Cerebellar nuclear complex (tissue), 1 donor: ENCODE results near the gene CYP2R1.

ENCODE experiments used
- DNase-seq, 2 experiments: peaks; one replicate each; lab custom pipeline; 2025; lab: John Stamatoyannopoulos, UW

The CYP2R1 gene

GRCh38 chr11:14892036-14892556 lies at the start of gene CYP2R1:
TSS of gene CYP2R1 (minus strand) at chr11:14892231. CDS start at chr11:14892205, 26 bp downstream.
- DNase-seq = peak; percentile 66 to 92

- DNase-seq = no peak
Measured at GRCh38 chr11:14938936-14939335, 46.9 kb upstream of the CYP2R1 start.

- no peak for DNase-seq
Measured at GRCh38 chr11:14934641-14935351, 42.8 kb upstream of the CYP2R1 start.

- no peak for DNase-seq
Measured at GRCh38 chr11:14932447-14932846, 40.4 kb upstream of the CYP2R1 start.

- no peak for DNase-seq
Measured at GRCh38 chr11:14930369-14930768, 38.3 kb upstream of the CYP2R1 start.

GRCh38 chr11:14927146-14927545 lies 35.1 kb upstream of the CYP2R1 start:
- DNase-seq = no peak

GRCh38 chr11:14924318-14924717 lies 32.3 kb upstream of the CYP2R1 start:
- DNase-seq = no peak

- DNase-seq = no peak
Measured at GRCh38 chr11:14916403-14916802, 24.4 kb upstream of the CYP2R1 start.

- no peak for DNase-seq
Measured at GRCh38 chr11:14914536-14914935, 22.5 kb upstream of the CYP2R1 start.

- DNase-seq = peak in 1 of 2 experiments; percentile 69
Measured at GRCh38 chr11:14908214-14908880, 16.3 kb upstream of the CYP2R1 start.

GRCh38 chr11:14907411-14908213 lies 15.6 kb upstream of the CYP2R1 start:
- DNase-seq = no peak

GRCh38 chr11:14906993-14907392 lies 15.0 kb upstream of the CYP2R1 start:
- no peak for DNase-seq

GRCh38 chr11:14906578-14906977 lies 14.5 kb upstream of the CYP2R1 start:
- DNase-seq = no peak

- no peak for DNase-seq
Measured at GRCh38 chr11:14905104-14906033, 13.3 kb upstream of the CYP2R1 start.

- DNase-seq = peak in 1 of 2 experiments; percentile 14
Measured at GRCh38 chr11:14904745-14905103, 12.7 kb upstream of the CYP2R1 start.

GRCh38 chr11:14902650-14903350 lies 10.8 kb upstream of the CYP2R1 start:
- no peak for DNase-seq

GRCh38 chr11:14898906-14899305 lies 6.9 kb upstream of the CYP2R1 start:
- DNase-seq = no peak

- DNase-seq = no peak
Measured at GRCh38 chr11:14898355-14898754, 6.3 kb upstream of the CYP2R1 start.

- DNase-seq = no peak
Measured at GRCh38 chr11:14894657-14895598, 2.9 kb upstream of the CYP2R1 start.

- no peak for DNase-seq
Measured at GRCh38 chr11:14892577-14892976, 546 bp upstream of the CYP2R1 start.
